HCT116 (cell line): ENCODE data around the gene FRMD4B. TPM values are rescaled to one million over a fixed set of nuclear protein-coding genes. Genes with fewer than 3 reads are reported as not detected.

Source experiments
- ATAC-seq: fragments of 200-7000 bp; cut with Tn5 transposase; 2 replicates; pipeline ENCODE4 v1.9.1; 2020; ENCODE audit warnings: mild to moderate bottlenecking, moderate library complexity
- BruUV-seq: library from RNA; stranded (reverse); fragments of 400-500 nt; replicated peaks from 2 replicates; lab custom pipeline; 2021; lab: Mats Ljungman, UMichigan
- CTCF ChIA-PET: fragments of 300-600 bp; sonication (Branson Sonifier 250); formaldehyde crosslinking; loops from one replicate; lab custom pipeline; 2021; ENCODE audit warnings: antibody characterized with exemption; lab: Charles Lee
- POLR2A ChIA-PET: fragments of 300-600, 350-600 bp; sonication (Branson Sonifier 250); formaldehyde crosslinking; loops from one replicate; lab custom pipeline; 2021; ENCODE audit warnings: antibody characterized with exemption; lab: Charles Lee
- RAD21 ChIA-PET, 2 experiments: fragments of 300-600 bp; sonication (Branson Sonifier 250); formaldehyde crosslinking; loops; one replicate each; lab custom pipeline; 2023; ENCODE audit warnings: low total read pairs in 2 of 2; ENCODE audit not compliant: uncharacterized antibody in 2 of 2, unreplicated experiment in 2 of 2, low non-redundant PET in 1 of 2; lab: Charles Lee
- DNase-seq: peaks from one replicate; pipeline ENCODE4 v3.0.0-alpha.2; 2010; ENCODE audit warnings: low read depth, low spot score
- H2AFZ ChIP-seq: fragments of 200-600 bp; shearing (Covaris generic), sonication (generic); 2 replicates; pipeline ENCODE4 v1.6.1; 2017; ENCODE audit warnings: low read depth, mixed run types, mixed read lengths, antibody characterized with exemption, low read length; ENCODE audit not compliant: poor library complexity, severe bottlenecking
- H3K27ac ChIP-seq: 2 replicates; pipeline ENCODE4 v1.5.1; 2012; ENCODE audit warnings: low read depth, low read length
- H3K27me3 ChIP-seq: fragments of 200-600 bp; sonication (generic); 2 replicates; pipeline ENCODE4 v1.6.1; 2016; ENCODE audit warnings: mixed run types, low read length, mixed read lengths; ENCODE audit not compliant: insufficient read depth
- H3K36me3 ChIP-seq, 2 experiments: fragments of 200-500 bp in 1 of 2; fragments of 200-600 bp in 1 of 2; sonication (Bioruptor generic) in 1 of 2; sonication (generic) in 1 of 2; 2 replicates each; pipeline versions ENCODE4 v1.5.1 to v1.6.1; 2014 to 2016; ENCODE audit warnings: low read length in 2 of 2, inconsistent platforms in 1 of 2, mixed read lengths in 1 of 2, mixed run types in 1 of 2; ENCODE audit not compliant: insufficient read depth in 2 of 2, control insufficient read depth in 1 of 2
- H3K4me1 ChIP-seq, 2 experiments: fragments of 200-600 bp in 1 of 2; sonication (generic) in 1 of 2; 2 replicates each; pipeline versions ENCODE4 v1.5.1 to v1.6.1; 2012 to 2017; ENCODE audit warnings: low read length in 2 of 2, inconsistent platforms in 1 of 2, mild to moderate bottlenecking in 1 of 2, mixed read lengths in 1 of 2, mixed run types in 1 of 2, moderate library complexity in 1 of 2; ENCODE audit not compliant: insufficient read depth in 2 of 2, control insufficient read depth in 1 of 2
- H3K4me2 ChIP-seq: fragments of 200-600 bp; sonication (generic); 2 replicates; pipeline ENCODE4 v1.6.1; 2017; ENCODE audit warnings: mixed run types, low read length, mixed read lengths
- H3K4me3 ChIP-seq, 2 experiments: fragments of 200-600 bp in 1 of 2; sonication (generic) in 1 of 2; replicated peaks in 1 of 2; 2 replicates each; pipeline ENCODE4 v1.5.1; 2011 to 2016; ENCODE audit warnings: low read length in 2 of 2, control low read depth in 1 of 2, low read depth in 1 of 2, mild to moderate bottlenecking in 1 of 2, mixed read lengths in 1 of 2, mixed run types in 1 of 2
- H3K79me2 ChIP-seq: fragments of 200-600 bp; sonication (generic); 2 replicates; pipeline ENCODE4 v1.6.1; 2017; ENCODE audit warnings: mild to moderate bottlenecking, mixed run types, low read length, moderate library complexity, mixed read lengths; ENCODE audit not compliant: insufficient read depth
- H3K9ac ChIP-seq: fragments of 200-600 bp; sonication (generic); 2 replicates; pipeline ENCODE4 v1.6.1; 2016; ENCODE audit warnings: low read length, mixed read lengths
- H3K9me2 ChIP-seq: fragments of 200-600 bp; sonication (generic), shearing (Covaris generic); 2 replicates; pipeline ENCODE4 v1.6.1; 2017; ENCODE audit warnings: mixed run types, mild to moderate bottlenecking, moderate library complexity; ENCODE audit not compliant: insufficient read depth
- H3K9me3 ChIP-seq, 2 experiments: fragments of 200-500 bp in 1 of 2; fragments of 200-600 bp in 1 of 2; sonication (Bioruptor generic) in 1 of 2; sonication (generic) in 1 of 2; 2 replicates each; pipeline ENCODE4 v1.6.1; 2014 to 2017; ENCODE audit warnings: low read length in 2 of 2, mixed read lengths in 2 of 2, inconsistent platforms in 1 of 2, low read depth in 1 of 2, mild to moderate bottlenecking in 1 of 2, mixed run types in 1 of 2, moderate library complexity in 1 of 2; ENCODE audit not compliant: control insufficient read depth in 1 of 2, insufficient read depth in 1 of 2
- H4K20me1 ChIP-seq: fragments of 200-600 bp; sonication (generic), shearing (Covaris generic); 2 replicates; pipeline ENCODE4 v1.6.1; 2017; ENCODE audit warnings: mixed run types, mild to moderate bottlenecking, moderate library complexity; ENCODE audit not compliant: insufficient read depth
- ATF3 ChIP-seq: IDR thresholded peaks from 2 replicates; pipeline ENCODE4 v1.6.1; 2012
- CBX3 ChIP-seq: IDR thresholded peaks from 2 replicates; pipeline ENCODE4 v1.6.1; 2012; ENCODE audit warnings: low read depth
- ELF1 ChIP-seq: IDR thresholded peaks from 2 replicates; pipeline ENCODE4 v1.6.1; 2012; ENCODE audit warnings: low read depth, borderline replicate concordance
- EZH2 ChIP-seq: fragments of 200-600 bp; sonication (generic); IDR thresholded peaks from 2 replicates; pipeline ENCODE4 v1.6.1; 2017; ENCODE audit warnings: antibody characterized with exemption, mixed run types
- EZH2phosphoT487 ChIP-seq: fragments of 200-600 bp; IDR thresholded peaks from 2 replicates; pipeline ENCODE4 v1.6.1; 2018; ENCODE audit warnings: antibody characterized with exemption, borderline replicate concordance
- JUND ChIP-seq: IDR thresholded peaks from 2 replicates; pipeline ENCODE4 v1.6.1; 2012
- POLR2A ChIP-seq: IDR thresholded peaks from 2 replicates; pipeline ENCODE4 v1.7.0; 2011; ENCODE audit warnings: borderline replicate concordance; ENCODE audit not compliant: insufficient read depth, insufficient read length; ENCODE audit errors: extremely low read depth
- POLR2AphosphoS5 ChIP-seq: IDR thresholded peaks from 2 replicates; pipeline ENCODE4 v1.6.1; 2011; ENCODE audit warnings: mild to moderate bottlenecking, low read depth, low read length, moderate library complexity
- SP1 ChIP-seq: IDR thresholded peaks from 2 replicates; pipeline ENCODE4 v1.6.1; 2012; ENCODE audit warnings: low read depth
- SRF ChIP-seq: IDR thresholded peaks from 2 replicates; pipeline ENCODE4 v1.6.1; 2012; ENCODE audit warnings: low read depth
- YY1 ChIP-seq: IDR thresholded peaks from 2 replicates; pipeline ENCODE4 v1.6.1; 2011; ENCODE audit warnings: low read length, low read depth, moderate library complexity, mild to moderate bottlenecking; ENCODE audit not compliant: insufficient replicate concordance; ENCODE audit errors: extremely low read depth
- ZNF274 ChIP-seq: fragments of 200-500 bp; sonication (Bioruptor generic); IDR thresholded peaks from 2 replicates; pipeline ENCODE4 v1.6.1; 2014; ENCODE audit warnings: mild to moderate bottlenecking, low read depth, low read length, inconsistent platforms
- intact Hi-C: fragments of 100-400 bp; cut with micrococcal nuclease; formaldehyde crosslinking; loops from 2 replicates; pipeline ENCODE4 v1.10.0; 2022
- total RNA-seq: library from RNA; stranded (reverse); gene quantifications from one replicate; pipeline ENCODE4 v1.2.1, GENCODE V29; 2021; ENCODE audit not compliant: unreplicated experiment
- TF ChIP-seq, protein P1 (sequence below): IDR thresholded peaks from 2 replicates; pipeline ENCODE4 v1.6.1; 2011; ENCODE audit warnings: mild to moderate bottlenecking, low read length, moderate library complexity; ENCODE audit not compliant: insufficient replicate concordance; ENCODE audit errors: extremely low read depth
- TF ChIP-seq, protein P2 (sequence below): IDR thresholded peaks from 2 replicates; pipeline ENCODE4 v1.6.1; 2012; ENCODE audit warnings: low read depth

Gene FRMD4B
- total RNA-seq, 1 experiment from 2014 or later: 2.0 TPM

- no TSS peak for BruUV-seq
- H3K36me3 ChIP-seq: no peaks in the 10 kb centered on the region
- no peaks in the 10 kb centered on the region for H3K79me2 ChIP-seq
- ChIA-PET RAD21 (interaction anchor here in 1 of 2 experiments (0.6 kb wide), 1 partner anchor 704 kb away, joined by 6 read pairs; no protein-coding TSS in a partner anchor), POLR2A (no interaction called here), CTCF (no interaction called here)
- H3K27me3 ChIP-seq: no peaks in the 10 kb centered on the region
- no peaks in the 10 kb centered on the region for H4K20me1 ChIP-seq
- DNase-seq (no peak), ATAC-seq (no peak)
- no peak overlapping the region for H3K4me2 ChIP-seq
- no peaks in the 10 kb centered on the region for H3K9me2 ChIP-seq
- TF ChIP-seq, protein P1, sequence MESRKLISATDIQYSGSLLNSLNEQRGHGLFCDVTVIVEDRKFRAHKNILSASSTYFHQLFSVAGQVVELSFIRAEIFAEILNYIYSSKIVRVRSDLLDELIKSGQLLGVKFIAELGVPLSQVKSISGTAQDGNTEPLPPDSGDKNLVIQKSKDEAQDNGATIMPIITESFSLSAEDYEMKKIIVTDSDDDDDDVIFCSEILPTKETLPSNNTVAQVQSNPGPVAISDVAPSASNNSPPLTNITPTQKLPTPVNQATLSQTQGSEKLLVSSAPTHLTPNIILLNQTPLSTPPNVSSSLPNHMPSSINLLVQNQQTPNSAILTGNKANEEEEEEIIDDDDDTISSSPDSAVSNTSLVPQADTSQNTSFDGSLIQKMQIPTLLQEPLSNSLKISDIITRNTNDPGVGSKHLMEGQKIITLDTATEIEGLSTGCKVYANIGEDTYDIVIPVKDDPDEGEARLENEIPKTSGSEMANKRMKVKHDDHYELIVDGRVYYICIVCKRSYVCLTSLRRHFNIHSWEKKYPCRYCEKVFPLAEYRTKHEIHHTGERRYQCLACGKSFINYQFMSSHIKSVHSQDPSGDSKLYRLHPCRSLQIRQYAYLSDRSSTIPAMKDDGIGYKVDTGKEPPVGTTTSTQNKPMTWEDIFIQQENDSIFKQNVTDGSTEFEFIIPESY: no peak
- TF ChIP-seq CBX3 (no peak), EZH2phosphoT487 (no peak), SP1 (no peak), ELF1 (no peak), EZH2 (no peak), ATF3 (no peak), YY1 (no peak), JUND (no peak), SRF (no peak), ZNF274 (no peak), POLR2A (no peak), POLR2AphosphoS5 (no peak)
- TF ChIP-seq, protein P2, sequence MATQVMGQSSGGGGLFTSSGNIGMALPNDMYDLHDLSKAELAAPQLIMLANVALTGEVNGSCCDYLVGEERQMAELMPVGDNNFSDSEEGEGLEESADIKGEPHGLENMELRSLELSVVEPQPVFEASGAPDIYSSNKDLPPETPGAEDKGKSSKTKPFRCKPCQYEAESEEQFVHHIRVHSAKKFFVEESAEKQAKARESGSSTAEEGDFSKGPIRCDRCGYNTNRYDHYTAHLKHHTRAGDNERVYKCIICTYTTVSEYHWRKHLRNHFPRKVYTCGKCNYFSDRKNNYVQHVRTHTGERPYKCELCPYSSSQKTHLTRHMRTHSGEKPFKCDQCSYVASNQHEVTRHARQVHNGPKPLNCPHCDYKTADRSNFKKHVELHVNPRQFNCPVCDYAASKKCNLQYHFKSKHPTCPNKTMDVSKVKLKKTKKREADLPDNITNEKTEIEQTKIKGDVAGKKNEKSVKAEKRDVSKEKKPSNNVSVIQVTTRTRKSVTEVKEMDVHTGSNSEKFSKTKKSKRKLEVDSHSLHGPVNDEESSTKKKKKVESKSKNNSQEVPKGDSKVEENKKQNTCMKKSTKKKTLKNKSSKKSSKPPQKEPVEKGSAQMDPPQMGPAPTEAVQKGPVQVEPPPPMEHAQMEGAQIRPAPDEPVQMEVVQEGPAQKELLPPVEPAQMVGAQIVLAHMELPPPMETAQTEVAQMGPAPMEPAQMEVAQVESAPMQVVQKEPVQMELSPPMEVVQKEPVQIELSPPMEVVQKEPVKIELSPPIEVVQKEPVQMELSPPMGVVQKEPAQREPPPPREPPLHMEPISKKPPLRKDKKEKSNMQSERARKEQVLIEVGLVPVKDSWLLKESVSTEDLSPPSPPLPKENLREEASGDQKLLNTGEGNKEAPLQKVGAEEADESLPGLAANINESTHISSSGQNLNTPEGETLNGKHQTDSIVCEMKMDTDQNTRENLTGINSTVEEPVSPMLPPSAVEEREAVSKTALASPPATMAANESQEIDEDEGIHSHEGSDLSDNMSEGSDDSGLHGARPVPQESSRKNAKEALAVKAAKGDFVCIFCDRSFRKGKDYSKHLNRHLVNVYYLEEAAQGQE: no peak
- intact Hi-C loops: no loop called here
- no peak overlapping the region for H3K9ac ChIP-seq
- H3K4me3 ChIP-seq: no peak overlapping the region
- no peak overlapping the region for H3K27ac ChIP-seq
- no peaks in the 10 kb centered on the region for H3K9me3 ChIP-seq
- H3K4me1 ChIP-seq: no peaks in the 10 kb centered on the region
- no peak overlapping the region for H2AFZ ChIP-seq
Observed at GRCh38 chr3:69260216-69260787, 125.6 kb downstream of the FRMD4B start.
